SK-N-SH treated with all-trans-retinoic acid at 6 μM for 48 hours (cell line): ENCODE data around the gene PTPRN2.

Experiments used
- ATAC-seq: fragments of 200-7000 bp; cut with Tn5 transposase; 3 replicates; pipeline ENCODE4 v1.9.1; 2020; ENCODE audit warnings: mild to moderate bottlenecking, moderate library complexity
- ARNTL ChIP-seq: fragments of 450-650 bp; formaldehyde crosslinking; IDR thresholded peaks from 2 replicates; pipeline ENCODE4 v1.5.0; 2020; ENCODE audit warnings: low read depth, mild to moderate bottlenecking, moderate library complexity, borderline replicate concordance
- BACH2 ChIP-seq: fragments of 250-450 bp; sonication (Bioruptor Pico); IDR thresholded peaks from 2 replicates; pipeline ENCODE4 v1.9.0; 2021; ENCODE audit warnings: mild to moderate bottlenecking, borderline replicate concordance
- CSDC2 ChIP-seq: fragments of 250-450 bp; sonication (Bioruptor Pico); IDR thresholded peaks from 2 replicates; pipeline ENCODE4 v1.5.0; 2020; ENCODE audit warnings: mild to moderate bottlenecking, moderate library complexity
- ESRRG ChIP-seq: fragments of 250-450 bp; sonication (Bioruptor Pico); IDR thresholded peaks from 2 replicates; pipeline ENCODE4 v1.6.1; 2021; ENCODE audit warnings: mild to moderate bottlenecking
- GLIS3 ChIP-seq: fragments of 250-450 bp; sonication (Bioruptor Pico); IDR thresholded peaks from 2 replicates; pipeline ENCODE4 v1.5.0; 2020; ENCODE audit warnings: mild to moderate bottlenecking, moderate library complexity
- ISL1 ChIP-seq: fragments of 250-450 bp; sonication (Bioruptor Pico); IDR thresholded peaks from 2 replicates; pipeline ENCODE4 v2.1.2; 2022; ENCODE audit warnings: mild to moderate bottlenecking, moderate library complexity
- OSR1 ChIP-seq: fragments of 250-450 bp; sonication (Bioruptor Pico); IDR thresholded peaks from 2 replicates; pipeline ENCODE4 v1.8.0; 2022; ENCODE audit warnings: moderate library complexity, mild to moderate bottlenecking, inconsistent platforms
- PPARA ChIP-seq: fragments of 250-450 bp; sonication (Bioruptor Pico); IDR thresholded peaks from 2 replicates; pipeline ENCODE4 v1.5.0; 2020; ENCODE audit warnings: mild to moderate bottlenecking, borderline replicate concordance
- RARB ChIP-seq: fragments of 250-450 bp; sonication (Bioruptor Pico); IDR thresholded peaks from 2 replicates; pipeline ENCODE4 v1.8.0; 2021; ENCODE audit warnings: mild to moderate bottlenecking, moderate library complexity
- SNAI2 ChIP-seq: fragments of 250-450 bp; sonication (Bioruptor Pico); IDR thresholded peaks from 2 replicates; pipeline ENCODE4 v1.5.0; 2020; ENCODE audit warnings: mild to moderate bottlenecking, moderate library complexity
- TOX ChIP-seq: fragments of 250-450 bp; sonication (Bioruptor Pico); IDR thresholded peaks from 2 replicates; pipeline ENCODE4 v1.8.0; 2021; ENCODE audit warnings: mild to moderate bottlenecking, moderate library complexity, borderline replicate concordance
- ZC3H10 ChIP-seq: fragments of 250-450 bp; sonication (Bioruptor Pico); IDR thresholded peaks from 2 replicates; pipeline ENCODE4 v1.5.1; 2021; ENCODE audit warnings: mild to moderate bottlenecking, moderate library complexity
- ZFP3 ChIP-seq: fragments of 250-450 bp; sonication (Bioruptor Pico); IDR thresholded peaks from 2 replicates; pipeline ENCODE4 v1.5.0; 2020; ENCODE audit warnings: mild to moderate bottlenecking, moderate library complexity
- ZNF565 ChIP-seq: fragments of 450-650 bp; formaldehyde crosslinking; conservative IDR thresholded peaks from 2 replicates; pipeline ENCODE4 v1.5.0; 2020; ENCODE audit warnings: low read depth, mild to moderate bottlenecking, moderate library complexity
- ZNF70 ChIP-seq: fragments of 450-650 bp; formaldehyde crosslinking; IDR thresholded peaks from 2 replicates; pipeline ENCODE4 v1.5.0; 2020; ENCODE audit warnings: mild to moderate bottlenecking, moderate library complexity
- ZNF8 ChIP-seq: fragments of 450-650 bp; formaldehyde crosslinking; IDR thresholded peaks from 2 replicates; pipeline ENCODE4 v1.5.0; 2020; ENCODE audit warnings: mild to moderate bottlenecking, moderate library complexity
- TF ChIP-seq, protein P1 (sequence below): fragments of 250-450 bp; sonication (Bioruptor Pico); IDR thresholded peaks from 2 replicates; pipeline ENCODE4 v1.5.1; 2020; ENCODE audit warnings: low read depth, mild to moderate bottlenecking, moderate library complexity
- TF ChIP-seq, protein P2 (sequence below): fragments of 250-450 bp; sonication (Bioruptor Pico); IDR thresholded peaks from 2 replicates; pipeline ENCODE4 v1.5.0; 2020; ENCODE audit warnings: mild to moderate bottlenecking, moderate library complexity
- TF ChIP-seq, protein P3 (sequence below): fragments of 250-450 bp; sonication (Bioruptor Pico); IDR thresholded peaks from 2 replicates; pipeline ENCODE4 v1.8.0; 2021; ENCODE audit warnings: low read depth, mild to moderate bottlenecking, moderate library complexity, borderline replicate concordance
- TF ChIP-seq, protein P4 (sequence below): fragments of 250-450 bp; sonication (Bioruptor Pico); IDR thresholded peaks from 2 replicates; pipeline ENCODE4 v1.8.0; 2020; ENCODE audit warnings: mild to moderate bottlenecking, moderate library complexity, borderline replicate concordance

The PTPRN2 gene

DNA sequence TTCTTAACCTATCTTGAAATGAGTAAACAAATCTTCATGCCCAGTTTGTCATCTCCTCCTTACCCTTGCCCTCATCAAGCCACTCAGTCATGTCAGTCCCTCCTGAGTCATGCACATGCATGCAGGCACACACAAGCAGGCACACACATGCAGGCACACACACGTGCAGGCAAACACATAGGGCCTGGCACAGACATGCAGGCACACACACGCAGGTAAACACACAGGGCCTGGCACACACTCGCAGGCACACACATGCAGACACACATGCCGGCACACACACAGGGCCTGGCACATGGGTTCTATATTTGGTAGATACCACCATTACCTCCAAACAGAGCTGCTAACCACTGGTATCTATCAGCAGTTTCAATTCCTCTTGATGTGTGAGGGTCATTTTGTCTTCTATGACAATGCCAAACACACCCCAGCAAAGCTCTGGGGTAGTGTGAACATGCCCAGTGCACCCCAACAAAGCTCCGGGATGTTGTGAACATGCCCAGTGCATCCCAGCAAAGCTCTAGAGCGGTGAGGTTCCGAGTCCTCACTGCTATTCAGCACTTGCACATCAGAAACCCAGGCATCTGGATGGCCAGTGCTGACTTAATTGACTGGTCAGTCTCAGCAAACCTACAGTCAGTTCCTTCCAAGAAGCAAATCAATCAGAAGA lies 563.8 kb downstream of the PTPRN2 start:
- ATAC-seq, result no peak
- TF ChIP-seq ISL1 (CRISPR knock-in tag), result no peak
- no peak for TF ChIP-seq RARB
- no peak for TF ChIP-seq ESRRG
- no peak for TF ChIP-seq GLIS3 (CRISPR knock-in tag)
- no peak for TF ChIP-seq TOX
- TF ChIP-seq PPARA, result no peak

DNA sequence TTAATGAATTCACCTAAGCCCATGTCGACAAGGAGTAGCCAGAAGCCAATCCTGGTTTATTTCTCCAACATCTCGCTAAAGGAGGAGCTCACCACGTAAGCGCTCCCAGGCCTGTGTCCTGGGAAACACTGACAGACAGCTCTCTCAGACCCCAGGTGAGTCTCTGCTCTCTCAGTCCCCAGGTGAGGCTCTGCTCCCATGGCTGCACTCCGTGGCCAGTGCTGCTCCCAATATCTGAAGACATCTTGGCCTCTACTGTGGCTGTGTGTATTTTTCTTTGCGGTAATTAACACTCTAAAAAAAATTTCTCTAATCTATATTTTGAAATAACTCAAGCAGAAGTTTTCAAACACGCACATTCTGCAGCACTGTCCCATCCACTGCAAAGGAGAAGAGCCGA lies 564.5 kb downstream of the PTPRN2 start:
- TF ChIP-seq ZFP3 (CRISPR knock-in tag), result no peak
- ATAC-seq, result no peak

DNA sequence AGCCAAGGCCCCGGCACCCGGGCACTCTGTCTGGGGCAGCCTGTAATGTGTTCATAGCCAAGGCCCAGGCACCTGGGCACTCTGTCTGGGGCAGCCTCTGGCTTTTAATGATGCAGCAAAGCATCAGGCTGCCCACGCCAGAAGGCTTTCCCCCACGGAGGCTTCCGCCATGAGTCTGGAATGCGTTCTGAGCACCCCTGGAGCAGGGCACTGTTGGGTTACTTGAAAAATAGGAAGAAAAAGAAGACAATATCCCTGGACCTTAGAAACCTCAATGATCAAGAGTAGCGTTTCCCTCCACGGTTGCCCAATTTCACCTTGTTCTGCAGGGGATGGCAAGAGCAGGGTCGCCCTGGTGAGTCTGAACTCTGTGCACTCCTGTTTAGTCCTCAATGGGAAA lies 565.0 kb downstream of the PTPRN2 start:
- no peak for TF ChIP-seq ARNTL
- no peak for TF ChIP-seq OSR1
- TF ChIP-seq, protein P1, sequence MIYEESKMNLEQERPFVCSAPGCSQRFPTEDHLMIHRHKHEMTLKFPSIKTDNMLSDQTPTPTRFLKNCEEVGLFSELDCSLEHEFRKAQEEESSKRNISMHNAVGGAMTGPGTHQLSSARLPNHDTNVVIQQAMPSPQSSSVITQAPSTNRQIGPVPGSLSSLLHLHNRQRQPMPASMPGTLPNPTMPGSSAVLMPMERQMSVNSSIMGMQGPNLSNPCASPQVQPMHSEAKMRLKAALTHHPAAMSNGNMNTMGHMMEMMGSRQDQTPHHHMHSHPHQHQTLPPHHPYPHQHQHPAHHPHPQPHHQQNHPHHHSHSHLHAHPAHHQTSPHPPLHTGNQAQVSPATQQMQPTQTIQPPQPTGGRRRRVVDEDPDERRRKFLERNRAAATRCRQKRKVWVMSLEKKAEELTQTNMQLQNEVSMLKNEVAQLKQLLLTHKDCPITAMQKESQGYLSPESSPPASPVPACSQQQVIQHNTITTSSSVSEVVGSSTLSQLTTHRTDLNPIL (CRISPR knock-in tag), result no peak
- no peak for TF ChIP-seq ZNF565 (CRISPR knock-in tag)
- TF ChIP-seq GLIS3 (CRISPR knock-in tag), result no peak
- no peak for TF ChIP-seq CSDC2 (CRISPR knock-in tag)
- TF ChIP-seq, protein P2, sequence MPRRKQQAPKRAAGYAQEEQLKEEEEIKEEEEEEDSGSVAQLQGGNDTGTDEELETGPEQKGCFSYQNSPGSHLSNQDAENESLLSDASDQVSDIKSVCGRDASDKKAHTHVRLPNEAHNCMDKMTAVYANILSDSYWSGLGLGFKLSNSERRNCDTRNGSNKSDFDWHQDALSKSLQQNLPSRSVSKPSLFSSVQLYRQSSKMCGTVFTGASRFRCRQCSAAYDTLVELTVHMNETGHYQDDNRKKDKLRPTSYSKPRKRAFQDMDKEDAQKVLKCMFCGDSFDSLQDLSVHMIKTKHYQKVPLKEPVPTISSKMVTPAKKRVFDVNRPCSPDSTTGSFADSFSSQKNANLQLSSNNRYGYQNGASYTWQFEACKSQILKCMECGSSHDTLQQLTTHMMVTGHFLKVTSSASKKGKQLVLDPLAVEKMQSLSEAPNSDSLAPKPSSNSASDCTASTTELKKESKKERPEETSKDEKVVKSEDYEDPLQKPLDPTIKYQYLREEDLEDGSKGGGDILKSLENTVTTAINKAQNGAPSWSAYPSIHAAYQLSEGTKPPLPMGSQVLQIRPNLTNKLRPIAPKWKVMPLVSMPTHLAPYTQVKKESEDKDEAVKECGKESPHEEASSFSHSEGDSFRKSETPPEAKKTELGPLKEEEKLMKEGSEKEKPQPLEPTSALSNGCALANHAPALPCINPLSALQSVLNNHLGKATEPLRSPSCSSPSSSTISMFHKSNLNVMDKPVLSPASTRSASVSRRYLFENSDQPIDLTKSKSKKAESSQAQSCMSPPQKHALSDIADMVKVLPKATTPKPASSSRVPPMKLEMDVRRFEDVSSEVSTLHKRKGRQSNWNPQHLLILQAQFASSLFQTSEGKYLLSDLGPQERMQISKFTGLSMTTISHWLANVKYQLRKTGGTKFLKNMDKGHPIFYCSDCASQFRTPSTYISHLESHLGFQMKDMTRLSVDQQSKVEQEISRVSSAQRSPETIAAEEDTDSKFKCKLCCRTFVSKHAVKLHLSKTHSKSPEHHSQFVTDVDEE (CRISPR knock-in tag), result no peak
- TF ChIP-seq ZNF70 (CRISPR knock-in tag), result no peak
- TF ChIP-seq ESRRG, result no peak
- no peak for TF ChIP-seq BACH2
- TF ChIP-seq TOX, result no peak
- TF ChIP-seq, protein P3, sequence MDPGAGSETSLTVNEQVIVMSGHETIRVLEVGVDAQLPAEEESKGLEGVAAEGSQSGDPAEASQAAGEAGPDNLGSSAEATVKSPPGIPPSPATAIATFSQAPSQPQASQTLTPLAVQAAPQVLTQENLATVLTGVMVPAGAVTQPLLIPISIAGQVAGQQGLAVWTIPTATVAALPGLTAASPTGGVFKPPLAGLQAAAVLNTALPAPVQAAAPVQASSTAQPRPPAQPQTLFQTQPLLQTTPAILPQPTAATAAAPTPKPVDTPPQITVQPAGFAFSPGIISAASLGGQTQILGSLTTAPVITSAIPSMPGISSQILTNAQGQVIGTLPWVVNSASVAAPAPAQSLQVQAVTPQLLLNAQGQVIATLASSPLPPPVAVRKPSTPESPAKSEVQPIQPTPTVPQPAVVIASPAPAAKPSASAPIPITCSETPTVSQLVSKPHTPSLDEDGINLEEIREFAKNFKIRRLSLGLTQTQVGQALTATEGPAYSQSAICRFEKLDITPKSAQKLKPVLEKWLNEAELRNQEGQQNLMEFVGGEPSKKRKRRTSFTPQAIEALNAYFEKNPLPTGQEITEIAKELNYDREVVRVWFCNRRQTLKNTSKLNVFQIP (CRISPR knock-in tag), result no peak
- no peak for TF ChIP-seq ZNF8 (CRISPR knock-in tag)
- TF ChIP-seq SNAI2 (CRISPR knock-in tag), result no peak
- no peak for ATAC-seq

DNA sequence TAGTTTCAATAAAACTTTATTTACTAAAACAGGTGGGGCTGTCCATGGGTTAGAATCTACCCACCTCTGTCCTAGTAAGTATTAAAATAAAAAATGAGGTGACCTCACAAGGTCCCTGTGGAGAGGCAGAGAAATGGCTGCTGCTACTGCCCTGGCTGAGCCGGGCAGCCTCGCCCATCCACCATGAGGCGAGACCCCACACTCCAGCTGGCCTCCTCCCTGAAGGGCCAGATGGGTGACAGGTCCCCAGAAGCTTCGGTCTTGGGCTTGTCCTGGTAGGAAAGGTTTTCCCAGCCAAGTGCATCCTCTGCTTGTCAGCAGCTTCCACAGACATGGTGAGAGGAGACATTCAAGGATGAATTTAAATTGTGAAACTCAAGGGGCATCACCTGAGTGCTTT lies 565.8 kb downstream of the PTPRN2 start:
- no peak for ATAC-seq
- TF ChIP-seq, protein P4, sequence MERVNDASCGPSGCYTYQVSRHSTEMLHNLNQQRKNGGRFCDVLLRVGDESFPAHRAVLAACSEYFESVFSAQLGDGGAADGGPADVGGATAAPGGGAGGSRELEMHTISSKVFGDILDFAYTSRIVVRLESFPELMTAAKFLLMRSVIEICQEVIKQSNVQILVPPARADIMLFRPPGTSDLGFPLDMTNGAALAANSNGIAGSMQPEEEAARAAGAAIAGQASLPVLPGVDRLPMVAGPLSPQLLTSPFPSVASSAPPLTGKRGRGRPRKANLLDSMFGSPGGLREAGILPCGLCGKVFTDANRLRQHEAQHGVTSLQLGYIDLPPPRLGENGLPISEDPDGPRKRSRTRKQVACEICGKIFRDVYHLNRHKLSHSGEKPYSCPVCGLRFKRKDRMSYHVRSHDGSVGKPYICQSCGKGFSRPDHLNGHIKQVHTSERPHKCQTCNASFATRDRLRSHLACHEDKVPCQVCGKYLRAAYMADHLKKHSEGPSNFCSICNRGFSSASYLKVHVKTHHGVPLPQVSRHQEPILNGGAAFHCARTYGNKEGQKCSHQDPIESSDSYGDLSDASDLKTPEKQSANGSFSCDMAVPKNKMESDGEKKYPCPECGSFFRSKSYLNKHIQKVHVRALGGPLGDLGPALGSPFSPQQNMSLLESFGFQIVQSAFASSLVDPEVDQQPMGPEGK (CRISPR knock-in tag), result no peak
- TF ChIP-seq ZNF565 (CRISPR knock-in tag) (no peak), ZNF8 (CRISPR knock-in tag) (no peak), GLIS3 (CRISPR knock-in tag) (no peak), ZC3H10 (CRISPR knock-in tag) (no peak), SNAI2 (CRISPR knock-in tag) (no peak), RARB (no peak)
- TF ChIP-seq, protein P3 (CRISPR knock-in tag), result no peak
- TF ChIP-seq, protein P1 (CRISPR knock-in tag), result no peak
